Measurements from ENCODE around the gene CMTM8.

Gene CMTM8

DNA sequence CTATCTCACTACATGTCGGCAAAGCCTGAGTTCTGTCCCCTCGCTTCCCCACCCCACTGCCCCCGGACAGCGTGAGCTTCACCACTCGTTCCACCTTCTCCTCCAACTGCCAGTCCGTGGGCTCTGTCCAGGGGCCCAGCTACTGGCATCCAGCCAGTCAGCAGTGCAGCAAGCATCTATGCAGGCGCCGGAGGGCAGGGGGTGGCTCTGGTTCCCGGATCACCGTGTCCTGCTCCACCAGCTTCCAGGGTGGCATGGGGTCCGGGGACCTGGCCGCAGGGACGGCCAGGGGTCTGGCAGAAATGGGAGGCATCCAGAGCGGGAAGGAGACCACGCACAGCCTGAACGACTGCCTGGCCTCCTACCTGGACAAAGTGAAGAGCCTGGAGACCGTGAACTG, 20.4 kb downstream of the CMTM8 start:
- no peak overlapping the region for H3K27ac ChIP-seq
- TF ChIP-seq, protein P1, sequence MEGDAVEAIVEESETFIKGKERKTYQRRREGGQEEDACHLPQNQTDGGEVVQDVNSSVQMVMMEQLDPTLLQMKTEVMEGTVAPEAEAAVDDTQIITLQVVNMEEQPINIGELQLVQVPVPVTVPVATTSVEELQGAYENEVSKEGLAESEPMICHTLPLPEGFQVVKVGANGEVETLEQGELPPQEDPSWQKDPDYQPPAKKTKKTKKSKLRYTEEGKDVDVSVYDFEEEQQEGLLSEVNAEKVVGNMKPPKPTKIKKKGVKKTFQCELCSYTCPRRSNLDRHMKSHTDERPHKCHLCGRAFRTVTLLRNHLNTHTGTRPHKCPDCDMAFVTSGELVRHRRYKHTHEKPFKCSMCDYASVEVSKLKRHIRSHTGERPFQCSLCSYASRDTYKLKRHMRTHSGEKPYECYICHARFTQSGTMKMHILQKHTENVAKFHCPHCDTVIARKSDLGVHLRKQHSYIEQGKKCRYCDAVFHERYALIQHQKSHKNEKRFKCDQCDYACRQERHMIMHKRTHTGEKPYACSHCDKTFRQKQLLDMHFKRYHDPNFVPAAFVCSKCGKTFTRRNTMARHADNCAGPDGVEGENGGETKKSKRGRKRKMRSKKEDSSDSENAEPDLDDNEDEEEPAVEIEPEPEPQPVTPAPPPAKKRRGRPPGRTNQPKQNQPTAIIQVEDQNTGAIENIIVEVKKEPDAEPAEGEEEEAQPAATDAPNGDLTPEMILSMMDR (conservative IDR thresholded peaks at IDR 0.05), result no peak

DNA sequence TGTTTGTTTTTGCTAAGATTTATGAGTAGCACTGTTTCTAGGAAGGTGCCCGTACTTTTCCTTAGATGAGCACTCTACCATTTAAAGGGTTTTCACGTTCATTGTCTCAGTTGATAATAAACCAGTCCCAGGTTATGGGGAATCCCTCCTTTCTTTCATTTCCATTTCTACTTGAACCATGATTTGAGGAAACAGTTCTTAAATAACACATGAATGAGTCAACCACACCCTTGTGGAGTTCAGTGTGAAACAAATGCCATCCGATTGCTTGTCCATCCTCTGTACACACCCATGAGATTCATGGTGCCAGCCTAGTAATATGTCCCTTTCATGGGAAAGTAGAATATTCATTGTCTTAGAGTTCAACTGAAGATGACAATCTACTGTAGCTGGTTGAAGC, 23.1 kb downstream of the CMTM8 start:
- no peak overlapping the region for H3K27ac ChIP-seq
- TF ChIP-seq, protein P1 (conservative IDR thresholded peaks at IDR 0.05), result no peak

DNA sequence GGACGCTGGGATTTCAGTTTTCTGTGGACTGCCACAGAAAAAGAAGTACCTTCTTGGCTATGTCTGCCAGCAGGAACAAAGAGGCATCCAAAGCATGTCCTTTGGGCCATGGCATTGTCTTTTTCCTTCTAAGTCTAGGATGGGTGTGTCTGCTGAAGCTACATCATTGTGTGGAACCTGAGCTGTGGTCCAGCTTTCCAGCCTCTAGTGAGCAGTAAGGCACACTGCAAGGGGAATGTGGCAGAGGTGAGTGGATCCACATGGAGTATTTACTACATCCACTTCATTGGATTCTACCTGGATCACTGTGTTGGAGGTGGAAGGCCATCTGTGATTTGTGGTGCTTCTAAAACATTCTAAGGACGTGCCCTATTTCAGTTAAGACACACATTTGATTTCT, 23.7 kb downstream of the CMTM8 start:
- TF ChIP-seq, protein P1 (conservative IDR thresholded peaks at IDR 0.05), result no peak
- H3K27ac ChIP-seq, result no peak overlapping the region

DNA sequence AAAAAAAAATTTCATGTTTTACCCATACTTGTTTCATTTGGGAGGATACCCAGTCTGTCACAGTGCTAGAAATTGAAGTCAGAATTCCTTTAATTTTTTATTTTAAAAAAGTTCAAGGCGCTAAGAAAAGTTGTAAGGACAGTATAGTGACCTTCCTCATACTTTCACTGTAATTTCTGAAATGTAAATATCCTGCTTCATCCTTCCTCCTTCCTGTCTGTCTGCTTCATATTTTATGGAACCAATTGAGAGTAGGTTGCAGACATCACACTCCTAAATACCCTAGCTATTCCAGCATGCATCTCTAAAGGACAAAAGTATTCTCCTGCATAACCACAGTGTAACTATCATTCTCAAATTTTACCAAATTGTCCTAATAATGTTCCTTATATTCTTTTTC, 35.8 kb downstream of the CMTM8 start:
- no peak overlapping the region for H3K27ac ChIP-seq

DNA sequence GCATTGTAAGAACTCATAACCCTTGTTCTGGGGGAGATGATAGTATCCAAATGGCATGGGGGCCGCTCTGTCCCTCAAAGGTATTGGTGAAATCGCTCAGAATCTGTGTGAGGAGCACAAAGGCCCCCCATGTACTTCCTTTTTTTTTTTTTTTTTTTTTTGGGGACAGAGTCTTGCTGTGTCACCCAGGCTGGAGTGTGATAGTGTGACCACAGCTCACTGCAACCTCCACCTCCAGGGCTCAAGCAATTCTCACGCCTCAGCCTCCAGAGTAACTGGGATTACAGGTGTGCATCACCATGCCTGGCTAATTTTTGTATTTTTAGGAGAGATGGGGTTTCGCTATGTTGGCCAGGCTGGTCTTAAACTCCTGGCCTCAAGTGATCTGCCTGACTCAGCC, 37.0 kb downstream of the CMTM8 start:
- no peak overlapping the region for H3K27ac ChIP-seq

More for the DNA sequence above, 35.8 kb downstream of the CMTM8 start:
- TF ChIP-seq, protein P1 (conservative IDR thresholded peaks at IDR 0.05), result no peak

DNA sequence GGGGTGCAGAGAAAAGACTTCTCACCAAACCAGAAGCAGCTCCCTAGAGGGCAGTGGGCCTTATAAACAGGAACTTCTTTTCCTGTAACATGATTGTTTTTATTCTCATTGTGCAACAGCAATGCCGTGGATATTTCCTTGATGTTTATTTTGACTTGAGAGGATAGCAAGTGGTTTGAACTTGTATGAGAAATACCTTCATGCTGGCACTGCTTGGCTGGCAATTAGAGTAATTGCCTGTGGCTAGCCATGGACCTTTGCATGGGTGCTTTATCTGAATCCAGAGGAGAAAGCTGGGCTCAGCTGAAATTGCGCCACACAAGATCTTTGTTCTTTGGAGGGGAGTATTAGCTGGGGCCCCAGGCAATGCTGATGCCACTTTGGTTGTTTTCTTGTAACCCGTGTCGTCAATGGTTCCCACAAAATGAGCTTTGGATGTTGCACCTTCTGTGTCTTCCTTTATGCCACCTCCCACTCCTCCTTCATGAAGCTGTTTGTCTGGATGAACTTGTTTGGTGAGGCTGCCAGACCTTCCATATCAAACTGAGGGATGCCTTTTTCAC, 37.9 kb downstream of the CMTM8 start:
- TF ChIP-seq, protein P1 (conservative IDR thresholded peaks at IDR 0.05), result no peak
- peak overlapping the region; percentile 29 for H3K27ac ChIP-seq

More for the DNA sequence above, 37.0 kb downstream of the CMTM8 start:
- TF ChIP-seq, protein P1 (conservative IDR thresholded peaks at IDR 0.05), result no peak

DNA sequence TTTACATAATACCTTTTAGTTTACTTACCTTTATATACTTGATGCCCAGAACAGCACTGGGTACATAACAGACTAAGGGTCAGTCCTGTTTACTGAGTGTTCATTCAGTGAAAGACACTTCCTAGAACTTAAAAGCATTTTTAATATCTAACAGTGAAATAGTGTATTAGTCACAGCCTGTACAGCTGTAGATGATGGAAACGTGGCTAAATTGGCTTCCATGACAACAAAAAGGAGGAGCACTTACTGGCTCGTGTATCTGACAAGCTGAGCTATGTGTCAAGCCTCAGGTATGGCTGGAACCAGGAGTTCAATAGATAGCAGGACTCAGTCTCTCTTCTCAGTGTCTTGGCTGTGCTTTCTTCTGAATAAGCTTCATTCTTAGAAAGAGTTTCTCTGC, 40.2 kb downstream of the CMTM8 start:
- TF ChIP-seq, protein P1 (conservative IDR thresholded peaks at IDR 0.05), result no peak

More for the DNA sequence above, 40.2 kb downstream of the CMTM8 start:
- H3K27ac ChIP-seq, result no peak overlapping the region

Measured in VCaP (cell line).